ENCODE measurements around the gene RNF126. TPM values are rescaled to one million over a fixed set of nuclear protein-coding genes. Genes with fewer than 3 reads are reported as not detected.

Gene RNF126
- total and polyA plus RNA-seq, 2 experiments from 2014 or later, result 42.7 to 89.6 TPM

GRCh38 chr19:695352-695949 is 32.4 kb upstream of the RNF126 start, which contains the start of gene PRSS57:
PRSS57 (minus strand) TSS chr19:695452; CDS start chr19:695430, 22 bp downstream.
- no peak within 1 kb of the TSS for H2AFZ ChIP-seq
- no peaks in the 10 kb centered on the region for H3K9me3 ChIP-seq (ENCODE audit: low read depth)
- no peak within 1 kb of the TSS for H3K4me3 ChIP-seq
- H3K9me2 ChIP-seq (replicated peaks; ENCODE audit: insufficient read depth), result no peaks in the 10 kb centered on the region
- H3K4me2 ChIP-seq, result no peak within 1 kb of the TSS
- no peaks in the 10 kb centered on the region for H4K20me1 ChIP-seq (ENCODE audit: insufficient read depth, poor library complexity, severe bottlenecking)
- no peaks in the 10 kb centered on the region for H3K36me3 ChIP-seq (replicated peaks; ENCODE audit: insufficient read depth, low read depth)
- TF ChIP-seq EZH2phosphoT487 (IDR thresholded peaks at IDR 0.05; ENCODE audit: low read depth, severe bottlenecking, unreplicated experiment) (no peak), CTCF (IDR thresholded peaks at IDR 0.05; ENCODE audit: poor library complexity) (no peak), EZH2 (IDR thresholded peaks at IDR 0.05; ENCODE audit: borderline replicate concordance) (no peak)
- no peak within 1 kb of the TSS for H3K27ac ChIP-seq
- H3K79me2 ChIP-seq, result no peaks in the 10 kb centered on the region
- WGBS (ENCODE audit: low lambda C conversion rate, missing lambda C conversion rate), result 87% methylated on average over 25 of the region's 31 CpGs
- DNase-seq (ENCODE audit: low spot score), result no peak
- no peaks in the 10 kb centered on the region for H3K27me3 ChIP-seq
- H3K4me1 ChIP-seq (ENCODE audit: insufficient read depth), result no peaks in the 10 kb centered on the region

- TF ChIP-seq EZH2 (IDR thresholded peaks at IDR 0.05; ENCODE audit: borderline replicate concordance), result no peak
- TF ChIP-seq EZH2phosphoT487 (IDR thresholded peaks at IDR 0.05; ENCODE audit: low read depth, severe bottlenecking, unreplicated experiment), result no peak
- no peak for TF ChIP-seq CTCF (IDR thresholded peaks at IDR 0.05; ENCODE audit: poor library complexity)
- H3K36me3 ChIP-seq (replicated peaks; ENCODE audit: insufficient read depth, low read depth), result no peaks in the 10 kb centered on the region
- no peaks in the 10 kb centered on the region for H3K9me3 ChIP-seq (ENCODE audit: low read depth)
- 85% methylated on average over 31 of the region's 41 CpGs for WGBS (ENCODE audit: low lambda C conversion rate, missing lambda C conversion rate)
- no peak overlapping the region for H2AFZ ChIP-seq
- no peaks in the 10 kb centered on the region for H3K9me2 ChIP-seq (replicated peaks; ENCODE audit: insufficient read depth)
- H3K4me1 ChIP-seq (ENCODE audit: insufficient read depth), result no peaks in the 10 kb centered on the region
- no peaks in the 10 kb centered on the region for H3K27me3 ChIP-seq
- no peak overlapping the region for H3K4me3 ChIP-seq
- H3K79me2 ChIP-seq, result no peaks in the 10 kb centered on the region
- no peak overlapping the region for H3K27ac ChIP-seq
- DNase-seq (ENCODE audit: low spot score), result no peak
- H4K20me1 ChIP-seq (ENCODE audit: insufficient read depth, poor library complexity, severe bottlenecking), result no peaks in the 10 kb centered on the region
- H3K4me2 ChIP-seq, result no peak overlapping the region
Measured at GRCh38 chr19:694481-695351, 31.7 kb upstream of the RNF126 start.

- Histone ChIP-seq H3K27ac (no peak overlapping the region), H3K27me3 (no peaks in the 10 kb centered on the region), H3K4me2 (no peak overlapping the region), H3K79me2 (no peaks in the 10 kb centered on the region), H3K4me3 (no peak overlapping the region), H2AFZ (no peak overlapping the region), H3K4me1 (ENCODE audit: insufficient read depth) (no peaks in the 10 kb centered on the region), H4K20me1 (ENCODE audit: insufficient read depth, poor library complexity, severe bottlenecking) (no peaks in the 10 kb centered on the region), H3K9me2 (replicated peaks; ENCODE audit: insufficient read depth) (no peaks in the 10 kb centered on the region), H3K9me3 (ENCODE audit: low read depth) (no peaks in the 10 kb centered on the region), H3K36me3 (replicated peaks; ENCODE audit: insufficient read depth, low read depth) (no peaks in the 10 kb centered on the region)
- whole genome bisulfite sequencing (ENCODE audit: low lambda C conversion rate, missing lambda C conversion rate), result 81% methylated on average over 18 of the region's 18 CpGs
- DNase-seq (ENCODE audit: low spot score), result no peak
- TF ChIP-seq EZH2phosphoT487 (IDR thresholded peaks at IDR 0.05; ENCODE audit: low read depth, severe bottlenecking, unreplicated experiment) (no peak), CTCF (IDR thresholded peaks at IDR 0.05; ENCODE audit: poor library complexity) (no peak), EZH2 (IDR thresholded peaks at IDR 0.05; ENCODE audit: borderline replicate concordance) (no peak)
Measured at GRCh38 chr19:690203-690602, 27.2 kb upstream of the RNF126 start.

Data from hepatocyte (in vitro differentiated cells).